ENCODE results near the gene PHF21A. TPM values are rescaled to one million over a fixed set of nuclear protein-coding genes. Genes with fewer than 3 reads are reported as not detected.

PHF21A gene
- total and polyA plus RNA-seq, 2 donors (not counting 3 experiments of a cell fraction or from before 2014, with no cell fraction given) = 14.1 to 30.5 TPM

GRCh38 chr11:45985212-45985611 lies 136.0 kb downstream of the PHF21A start:
- no peak overlapping the region for H3K4me3 ChIP-seq (replicated peaks in 1 of 3; ENCODE audit: insufficient read depth in 1 of 3, low read depth in 1 of 3, low read length in 3 of 3)
- no peaks in the 10 kb centered on the region for H3K36me3 ChIP-seq (ENCODE audit: control insufficient read depth in 2 of 2, extremely low read depth in 1 of 2, insufficient read depth in 2 of 2, low read length in 2 of 2)
- H3K27me3 ChIP-seq (ENCODE audit: control insufficient read depth in 2 of 2, insufficient read depth in 2 of 2, low read length in 2 of 2) = no peaks in the 10 kb centered on the region
- H3K9ac ChIP-seq (replicated peaks; ENCODE audit: extremely low read depth, insufficient read depth, low read length) = no peak overlapping the region
- H3K79me2 ChIP-seq (ENCODE audit: control insufficient read depth, insufficient read depth, low read length) = no peaks in the 10 kb centered on the region
- no peak for TF ChIP-seq POLR2AphosphoS5 (IDR thresholded peaks at IDR 0.05; ENCODE audit: insufficient read depth, low read depth, low read length)
- TF ChIP-seq MYC (IDR thresholded peaks at IDR 0.05; ENCODE audit: low read depth, low read length) = no peak
- TF ChIP-seq POLR2A (IDR thresholded peaks at IDR 0.05; ENCODE audit: low read depth, low read length) = no peak
- TF ChIP-seq EZH2 (IDR thresholded peaks at IDR 0.05; ENCODE audit: borderline replicate concordance, low read depth, low read length, severe bottlenecking) = no peak
- no peak for TF ChIP-seq FOS (IDR thresholded peaks at IDR 0.05; ENCODE audit: borderline replicate concordance, insufficient read depth, low read length)
- no peak for TF ChIP-seq CTCF (IDR thresholded peaks at IDR 0.05; ENCODE audit: extremely low read depth in 1 of 2, insufficient read depth in 1 of 2, low read depth in 1 of 2, low read length in 2 of 2)
- TF ChIP-seq MAX (IDR thresholded peaks at IDR 0.05; ENCODE audit: insufficient read depth, insufficient read length) = no peak
- no peak for TF ChIP-seq JUN (IDR thresholded peaks at IDR 0.05; ENCODE audit: borderline replicate concordance, insufficient read depth, insufficient read length, low read depth)
- no peak for TF ChIP-seq GATA2 (IDR thresholded peaks at IDR 0.05; ENCODE audit: insufficient read depth, insufficient read length, low read depth, low read length)
- peaks cover 2% of the 10 kb centered on the region for H4K20me1 ChIP-seq (replicated peaks; ENCODE audit: control insufficient read depth, extremely low read depth, insufficient read depth, low read length)
- ChIA-PET CTCF (no interaction called here), POLR2A (no interaction called here)
- peaks cover 4% of the 10 kb centered on the region for H3K4me1 ChIP-seq (ENCODE audit: control insufficient read depth, extremely low read depth, insufficient read depth, low read length)
- no TSS peak for BruUV-seq (replicated peaks)
- intact Hi-C loops (cut with micrococcal nuclease) = no loop called here
- H2AFZ ChIP-seq (ENCODE audit: low read depth, low read length) = no peak overlapping the region
- no peaks in the 10 kb centered on the region for H3K9me3 ChIP-seq (replicated peaks; ENCODE audit: control insufficient read depth, insufficient read depth, low read length)
- FAIRE-seq (no peak), DNase-seq (ENCODE audit: low read depth, low spot score) (no peak)
- dilution Hi-C loops (cut with MboI; ENCODE audit: extremely low pct_ligation_motif_present, low sequenced_read_pairs) = no loop called here
- H3K27ac ChIP-seq (ENCODE audit: insufficient read depth, low read depth, low read length) = no peak overlapping the region
- no peaks in the 10 kb centered on the region for H3K9me1 ChIP-seq (replicated peaks; ENCODE audit: control insufficient read depth, extremely low read depth, insufficient read depth, low read length)
- no peak overlapping the region for H3K4me2 ChIP-seq (ENCODE audit: insufficient read depth, low read length)

Data from endothelial cell of umbilical vein (primary cell).